K562 (cell line): ENCODE measurements around the gene TCF3. TPM values are rescaled to one million over a fixed set of nuclear protein-coding genes. Genes with fewer than 3 reads are reported as not detected.

ENCODE experiments used
- ARID4B ChIP-seq: sonication (generic); formaldehyde crosslinking; IDR thresholded peaks from 2 replicates; pipeline ENCODE4 v1.8.0; 2022; ENCODE audit warnings: mild to moderate bottlenecking, missing genetic modification reagents
- CBX3 ChIP-seq, 2 experiments: IDR thresholded peaks; 1 replicate in 1 of 2; 2 replicates in 1 of 2; pipeline ENCODE4 v1.6.1; 2012; ENCODE audit warnings: inconsistent platforms in 2 of 2, low read length in 2 of 2, borderline replicate concordance in 1 of 2, control low read depth in 1 of 2
- CGGBP1 ChIP-seq: fragments of 250-450 bp; sonication (Bioruptor Pico); IDR thresholded peaks from 2 replicates; pipeline ENCODE4 v1.9.0; 2021; ENCODE audit warnings: mild to moderate bottlenecking
- ERF ChIP-seq: fragments of 450-650 bp; formaldehyde crosslinking; IDR thresholded peaks from 2 replicates; pipeline ENCODE4 v1.4.0; 2020; ENCODE audit warnings: mild to moderate bottlenecking, mixed read lengths
- FOS ChIP-seq: IDR thresholded peaks from 3 replicates; pipeline ENCODE4 v1.6.1; 2011; ENCODE audit not compliant: insufficient read length; ENCODE audit errors: extremely low read depth
- FOXP1 ChIP-seq: sonication (generic); formaldehyde crosslinking; IDR thresholded peaks from 2 replicates; pipeline ENCODE4 v1.8.0; 2022; ENCODE audit warnings: mild to moderate bottlenecking, missing genetic modification reagents
- HDAC2 ChIP-seq: fragments of 450-650 bp; IDR thresholded peaks from 2 replicates; pipeline ENCODE4 v1.6.1; 2016; ENCODE audit warnings: mild to moderate bottlenecking
- RREB1 ChIP-seq: fragments of 250-450 bp; sonication (Bioruptor Pico); IDR thresholded peaks from 2 replicates; pipeline ENCODE4 v1.4.0; 2020
- USF1 ChIP-seq: sonication (generic); formaldehyde crosslinking; IDR thresholded peaks from 2 replicates; pipeline ENCODE4 v1.9.0; 2022; ENCODE audit warnings: mild to moderate bottlenecking, missing genetic modification reagents
- ZBTB7A ChIP-seq: IDR thresholded peaks from 2 replicates; pipeline ENCODE4 v1.6.1; 2011; ENCODE audit warnings: low read depth, mild to moderate bottlenecking, low read length, moderate library complexity, borderline replicate concordance; ENCODE audit not compliant: control insufficient read depth
- ZFX ChIP-seq: sonication (generic); formaldehyde crosslinking; IDR thresholded peaks from 2 replicates; pipeline ENCODE4 v1.8.0; 2022; ENCODE audit warnings: mild to moderate bottlenecking, missing genetic modification reagents, moderate library complexity
- ZNF280A ChIP-seq: fragments of 450-650 bp; IDR thresholded peaks from 2 replicates; pipeline ENCODE4 v1.6.1; 2018; ENCODE audit warnings: mild to moderate bottlenecking, low read depth; ENCODE audit not compliant: partially characterized antibody
- ZNF324 ChIP-seq: fragments of 250-450 bp; sonication (Bioruptor Pico); IDR thresholded peaks from 2 replicates; pipeline ENCODE4 v1.4.0; 2020; ENCODE audit warnings: mild to moderate bottlenecking
- ZNF583 ChIP-seq: fragments of 250-450 bp; sonication (Bioruptor Pico); IDR thresholded peaks from 2 replicates; pipeline ENCODE4 v1.4.0; 2020
- ZNF589 ChIP-seq: fragments of 200-800 bp; sonication (Bioruptor generic); IDR thresholded peaks from 2 replicates; pipeline ENCODE4 v1.6.1; 2016; ENCODE audit warnings: low read depth, missing genetic modification characterization, missing compliant biosample characterization
- polyA plus RNA-seq, 8 experiments: library from polyadenylated mRNA; depleted of rRNA in 4 of 8; stranded (reverse) in 5 of 8; unstranded in 3 of 8; fragments of >200 nt; fragmentation: Nextera tagmentation in 2 of 8; fragmentation: Illumina TruSeq in 1 of 8; extraction: Ambion mirVana in 2 of 8; extraction: Trizol in 1 of 8; gene quantifications; 2 replicates each; pipeline versions ENCODE4 v1.2.1 to v1.2.3, GENCODE V29; 2011 to 2014; ENCODE audit warnings: inconsistent platforms in 1 of 8, missing spikeins in 1 of 8
- total RNA-seq, 7 experiments: library from RNA; depleted of rRNA in 6 of 7; stranded (reverse); fragments of >200 nt in 6 of 7; fragmentation: Illumina TruSeq in 2 of 7; extraction: Trizol in 2 of 7; gene quantifications; 2 replicates each; pipeline versions ENCODE4 v1.2.1 to v1.2.3, GENCODE V29; 2011 to 2021; ENCODE audit warnings: low replicate concordance in 1 of 7

The TCF3 gene
- total and polyA plus RNA-seq, 9 of the 15 experiments (the other 6 are each of a cell fraction or from before 2014, with no cell fraction given): 5.6 to 259 (median 84.0) TPM

GRCh38 chr19:1591421-1592023 is 60.9 kb downstream of the TCF3 start (continued):
- TF ChIP-seq RREB1 (CRISPR knock-in tag) (peak; percentile 47; the same call in 1 of the 2 replicates), USF1 (no peak), ZFX (CRISPR knock-in tag) (no peak), ZNF583 (CRISPR knock-in tag) (no peak), FOS (no peak), ZNF324 (CRISPR knock-in tag) (peak; percentile 46; the same call in 1 of the 2 replicates), CGGBP1 (CRISPR knock-in tag) (no peak), ZNF280A (no peak), FOXP1 (CRISPR knock-in tag) (no peak), CBX3 (IDR thresholded peaks at IDR 0.05; ENCODE audit: borderline replicate concordance in 1 of 2, low read length in 2 of 2) (no peak), ZBTB7A (0 out of 2 replicates have a peak, but pooled peaks have one; percentile 1), ARID4B (0 out of 2 replicates have a peak, but pooled peaks have one; percentile 36), ZNF589 (no peak), HDAC2 (no peak), ERF (CRISPR knock-in tag) (no peak)
